ENCODE data around the gene MAEA.

DNA sequence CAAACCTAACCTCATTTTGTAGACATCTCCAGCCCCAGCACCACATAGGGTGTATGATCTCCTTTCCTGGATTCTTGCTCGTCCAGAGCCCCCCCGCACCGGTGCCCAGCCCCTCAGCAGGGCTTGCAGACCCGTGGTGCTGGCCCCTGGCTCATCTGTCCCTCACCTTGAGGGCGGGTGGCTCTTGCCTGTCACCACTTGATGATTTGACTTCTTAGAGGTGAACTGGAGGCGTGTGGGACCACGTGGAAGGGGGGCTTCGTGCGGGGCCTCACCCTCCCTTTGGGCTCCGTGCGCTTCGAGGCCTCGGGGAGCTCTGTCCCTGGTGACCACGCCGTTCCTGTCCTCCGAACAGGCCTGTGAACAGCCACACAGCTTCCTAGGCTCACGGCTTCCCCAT is 72.8 kb downstream of the MAEA start:
- TF ChIP-seq POLR2AphosphoS5 (IDR thresholded peaks at IDR 0.05) = no peak
- TF ChIP-seq EP300 (IDR thresholded peaks at IDR 0.05; ENCODE audit: low read depth) = no peak

Data from transverse colon (tissue), 3 donors.